H1 (cell line): ENCODE results near the gene C3. TPM values are rescaled to one million over a fixed set of nuclear protein-coding genes. Genes with fewer than 3 reads are reported as not detected.

Experiments
- CTCF ChIA-PET: fragments of 300-600 bp; sonication (Branson Sonifier 250); formaldehyde crosslinking; loops from one replicate; lab custom pipeline; 2021; ENCODE audit not compliant: partially characterized antibody; lab: Charles Lee
- POLR2A ChIA-PET: fragments of 300-600 bp; sonication (Branson Sonifier 250); formaldehyde crosslinking; loops from one replicate; lab custom pipeline; 2021; ENCODE audit warnings: inconsistent platforms; ENCODE audit not compliant: partially characterized antibody; lab: Charles Lee
- DNase-seq, 2 experiments: peaks; one replicate each; pipeline versions ENCODE4 v3.0.0 to v3.0.0-alpha.2; 2010 to 2022; ENCODE audit warnings: low spot score in 2 of 2, low read depth in 1 of 2, mixed read lengths in 1 of 2
- FAIRE-seq: peaks from 2 replicates; lab custom pipeline; 2011; peaks lifted over from hg19 to GRCh38; lab: Jason Lieb, UNC
- H2AFZ ChIP-seq: 2 replicates; pipeline ENCODE4 v1.8.1; 2012; ENCODE audit warnings: low read length, inconsistent platforms
- H2AK5ac ChIP-seq: 2 replicates; pipeline ENCODE4 v1.6.1; 2013; ENCODE audit warnings: low read depth, low read length
- H2BK120ac ChIP-seq: replicated peaks from 2 replicates; pipeline ENCODE3; 2013; ENCODE audit warnings: low read depth, low read length, inconsistent platforms
- H2BK12ac ChIP-seq: 2 replicates; pipeline ENCODE4 v1.6.1; 2013; ENCODE audit warnings: low read depth, low read length
- H2BK15ac ChIP-seq: 2 replicates; pipeline ENCODE4 v1.6.1; 2013; ENCODE audit warnings: low read length
- H2BK20ac ChIP-seq: 2 replicates; pipeline ENCODE4 v1.6.1; 2013; ENCODE audit warnings: low read length
- H2BK5ac ChIP-seq: 2 replicates; pipeline ENCODE4 v1.6.1; 2013; ENCODE audit warnings: low read depth, low read length
- H3K14ac ChIP-seq: 2 replicates; pipeline ENCODE4 v1.6.1; 2013; ENCODE audit warnings: inconsistent platforms; ENCODE audit not compliant: insufficient read length
- H3K18ac ChIP-seq: 2 replicates; pipeline ENCODE4 v1.6.1; 2013; ENCODE audit warnings: low read length; ENCODE audit errors: extremely low read depth
- H3K23ac ChIP-seq: 2 replicates; pipeline ENCODE4 v1.6.1; 2013; ENCODE audit warnings: inconsistent platforms; ENCODE audit not compliant: insufficient read length
- H3K23me2 ChIP-seq: 2 replicates; pipeline ENCODE4 v1.6.1; 2013; ENCODE audit warnings: low read depth, low read length
- H3K27ac ChIP-seq: 2 replicates; pipeline ENCODE4 v1.6.1; 2011; ENCODE audit warnings: low read depth, low read length, inconsistent platforms
- H3K27me3 ChIP-seq, 4 experiments: replicated peaks in 1 of 4; 1 replicate in 1 of 4; 2 replicates in 3 of 4; pipeline versions ENCODE4 v1.6.1 to v1.8.1; 2011 to 2013; ENCODE audit warnings: low read length in 3 of 4, mild to moderate bottlenecking in 3 of 4, inconsistent platforms in 2 of 4, mixed read lengths in 2 of 4, moderate library complexity in 1 of 4; ENCODE audit not compliant: control insufficient read depth in 3 of 4, insufficient read depth in 3 of 4; ENCODE audit errors: extremely low read depth in 1 of 4
- H3K36me3 ChIP-seq, 4 experiments: 2 replicates each; pipeline versions ENCODE4 v1.6.1 to v1.8.1; 2011 to 2013; ENCODE audit warnings: mild to moderate bottlenecking in 4 of 4, low read length in 3 of 4, moderate library complexity in 2 of 4, control low read depth in 1 of 4, inconsistent platforms in 1 of 4; ENCODE audit not compliant: insufficient read depth in 4 of 4, control insufficient read depth in 2 of 4
- H3K4ac ChIP-seq: replicated peaks from 2 replicates; pipeline ENCODE3; 2013; ENCODE audit warnings: low read length, low read depth, mixed read lengths, inconsistent platforms; ENCODE audit not compliant: insufficient read length
- H3K4me1 ChIP-seq, 4 experiments: replicated peaks in 1 of 4; 1 replicate in 1 of 4; 2 replicates in 3 of 4; pipeline versions ENCODE4 v1.6.1 to v1.8.1; 2011 to 2013; ENCODE audit warnings: low read length in 3 of 4, inconsistent platforms in 2 of 4, mixed read lengths in 1 of 4; ENCODE audit not compliant: insufficient read depth in 4 of 4, control insufficient read depth in 3 of 4
- H3K4me2 ChIP-seq, 2 experiments: 2 replicates each; pipeline versions ENCODE4 v1.6.1 to v1.8.1; 2011 to 2013; ENCODE audit warnings: low read depth in 2 of 2, low read length in 2 of 2, control low read depth in 1 of 2, inconsistent platforms in 1 of 2, mild to moderate bottlenecking in 1 of 2; ENCODE audit not compliant: insufficient read depth in 1 of 2
- H3K4me3 ChIP-seq, 4 experiments: fragments of 200-600, 300-600 bp in 1 of 4; sonication (generic), shearing (Covaris generic), sonication (Bioruptor Twin) in 1 of 4; 2 replicates each; pipeline versions ENCODE4 v1.5.1 to v1.8.1; 2011 to 2016; ENCODE audit warnings: low read length in 4 of 4, low read depth in 3 of 4, control low read depth in 2 of 4, inconsistent platforms in 2 of 4, mild to moderate bottlenecking in 2 of 4, mixed read lengths in 1 of 4, moderate library complexity in 1 of 4; ENCODE audit not compliant: insufficient read depth in 2 of 4; ENCODE audit errors: extremely low read depth in 1 of 4
- H3K56ac ChIP-seq: replicated peaks from 2 replicates; pipeline ENCODE3; 2013; ENCODE audit warnings: low read depth, mild to moderate bottlenecking, mixed read lengths, low read length, inconsistent platforms; ENCODE audit not compliant: insufficient read length
- H3K79me1 ChIP-seq: 2 replicates; pipeline ENCODE4 v1.6.1; 2013; ENCODE audit warnings: low read depth, low read length, control low read depth
- H3K79me2 ChIP-seq, 2 experiments: 2 replicates each; pipeline versions ENCODE4 v1.6.1 to v1.8.1; 2012 to 2013; ENCODE audit warnings: low read length in 2 of 2, mild to moderate bottlenecking in 2 of 2, inconsistent platforms in 1 of 2; ENCODE audit not compliant: insufficient read depth in 2 of 2, control insufficient read depth in 1 of 2
- H3K9ac ChIP-seq, 4 experiments: replicated peaks in 1 of 4; 1 replicate in 1 of 4; 2 replicates in 3 of 4; pipeline versions ENCODE4 v1.6.1 to v1.8.1; 2011 to 2013; ENCODE audit warnings: low read depth in 3 of 4, low read length in 3 of 4, control low read depth in 2 of 4, mild to moderate bottlenecking in 2 of 4, moderate library complexity in 2 of 4, inconsistent platforms in 1 of 4; ENCODE audit errors: extremely low read depth in 1 of 4
- H3K9me3 ChIP-seq, 2 experiments: 2 replicates each; pipeline versions ENCODE4 v1.6.1 to v1.8.1; 2012 to 2013; ENCODE audit warnings: mild to moderate bottlenecking in 2 of 2, moderate library complexity in 2 of 2, control low read depth in 1 of 2, inconsistent platforms in 1 of 2, low read depth in 1 of 2, low read length in 1 of 2, mixed read lengths in 1 of 2; ENCODE audit not compliant: insufficient read depth in 2 of 2
- H4K20me1 ChIP-seq, 2 experiments: replicated peaks in 1 of 2; 2 replicates each; pipeline versions ENCODE3 to v1.8.1; 2011 to 2013; ENCODE audit warnings: inconsistent platforms in 2 of 2, low read length in 2 of 2, mild to moderate bottlenecking in 1 of 2; ENCODE audit not compliant: insufficient read depth in 2 of 2, control insufficient read depth in 1 of 2
- H4K5ac ChIP-seq: 2 replicates; pipeline ENCODE4 v1.6.1; 2013; ENCODE audit warnings: low read length, low read depth, mixed read lengths, inconsistent platforms; ENCODE audit not compliant: insufficient read length
- H4K8ac ChIP-seq: 2 replicates; pipeline ENCODE4 v1.8.0; 2013; ENCODE audit warnings: mild to moderate bottlenecking, moderate library complexity, low read length, inconsistent platforms; ENCODE audit not compliant: insufficient read depth; ENCODE audit errors: extremely low read depth
- H4K91ac ChIP-seq: replicated peaks from 2 replicates; pipeline ENCODE3; 2013; ENCODE audit warnings: low read length, mixed read lengths, inconsistent platforms; ENCODE audit not compliant: insufficient read length
- ASH2L ChIP-seq: fragments of 200-600, 300-600 bp; sonication (generic); IDR thresholded peaks from one replicate; pipeline ENCODE4 v1.7.1; 2017; ENCODE audit warnings: low read length
- BACH1 ChIP-seq: IDR thresholded peaks from 2 replicates; pipeline ENCODE4 v1.6.1; 2012; ENCODE audit warnings: low read length, improper control_type of control experiment
- CHD1 ChIP-seq: IDR thresholded peaks from 2 replicates; pipeline ENCODE4 v1.6.1; 2012; ENCODE audit warnings: low read depth, low read length, improper control_type of control experiment
- CREB1 ChIP-seq: IDR thresholded peaks from 2 replicates; pipeline ENCODE4 v1.6.1; 2012; ENCODE audit warnings: inconsistent platforms
- EGR1 ChIP-seq: IDR thresholded peaks from 2 replicates; pipeline ENCODE4 v1.6.1; 2011; ENCODE audit warnings: low read depth, low read length, borderline replicate concordance
- EZH2 ChIP-seq: fragments of 200-600 bp; sonication (generic); IDR thresholded peaks from 2 replicates; pipeline ENCODE4 v1.7.1; 2012; ENCODE audit warnings: low read depth, mild to moderate bottlenecking, moderate library complexity, low read length, inconsistent platforms; ENCODE audit not compliant: severe bottlenecking
- GTF2F1 ChIP-seq: IDR thresholded peaks from 2 replicates; pipeline ENCODE4 v1.6.1; 2012; ENCODE audit warnings: low read depth, low read length, improper control_type of control experiment, borderline replicate concordance
- MAX ChIP-seq: IDR thresholded peaks from 2 replicates; pipeline ENCODE4 v1.6.1; 2012; ENCODE audit warnings: inconsistent platforms
- POU5F1 ChIP-seq: IDR thresholded peaks from 2 replicates; pipeline ENCODE4 v1.6.1; 2011; ENCODE audit warnings: low read depth, mild to moderate bottlenecking, low read length, moderate library complexity
- RAD21 ChIP-seq, 2 experiments: IDR thresholded peaks in 1 of 2; conservative IDR thresholded peaks in 1 of 2; 2 replicates each; pipeline ENCODE4 v1.6.1; 2011; ENCODE audit warnings: low read depth in 2 of 2, low read length in 2 of 2, improper control_type of control experiment in 1 of 2, inconsistent platforms in 1 of 2, mild to moderate bottlenecking in 1 of 2, moderate library complexity in 1 of 2
- RXRA ChIP-seq: IDR thresholded peaks from 2 replicates; pipeline ENCODE4 v1.6.1; 2011; ENCODE audit warnings: low read depth, mild to moderate bottlenecking, low read length, moderate library complexity; ENCODE audit not compliant: insufficient read depth
- SIN3A ChIP-seq, 2 experiments: IDR thresholded peaks in 1 of 2; conservative IDR thresholded peaks in 1 of 2; 2 replicates each; pipeline ENCODE4 v1.6.1; 2011 to 2012; ENCODE audit warnings: low read length in 2 of 2, improper control_type of control experiment in 1 of 2, low read depth in 1 of 2, mild to moderate bottlenecking in 1 of 2
- SIRT6 ChIP-seq: IDR thresholded peaks from one replicate; pipeline ENCODE4 v1.7.1; 2012; ENCODE audit warnings: low read length, inconsistent platforms
- SP1 ChIP-seq: IDR thresholded peaks from 2 replicates; pipeline ENCODE4 v1.6.1; 2011; ENCODE audit warnings: low read depth, low read length
- TBP ChIP-seq: IDR thresholded peaks from 2 replicates; pipeline ENCODE4 v1.6.1; 2011; ENCODE audit warnings: low read depth, low read length, improper control_type of control experiment
- WGBS, 2 experiments: shearing (Covaris generic) in 1 of 2; methylation state at CpG; one replicate each; pipeline versions ENCODE4 v1.1.6 to v1.1.7; 2013 to 2015; ENCODE audit warnings: low lambda C conversion rate in 2 of 2, mixed read lengths in 2 of 2, inconsistent platforms in 1 of 2, low coverage in 1 of 2, missing lambda C conversion rate in 1 of 2; ENCODE audit not compliant: insufficient replicate concordance in 2 of 2, insufficient coverage in 1 of 2, insufficient read length in 1 of 2; ENCODE audit errors: extremely low coverage in 1 of 2, missing lambda C conversion rate in 1 of 2; 5-methylcytosine and 5-hydroxymethylcytosine counted together
- polyA plus RNA-seq, 7 experiments: library from polyadenylated mRNA; depleted of rRNA in 3 of 7; stranded (reverse) in 5 of 7; unstranded in 2 of 7; fragments of >200 nt in 5 of 7; fragments of 200-250 nt in 2 of 7; gene quantifications; 1 replicate in 5 of 7; 2 replicates in 1 of 7; 4 replicates in 1 of 7; pipeline versions ENCODE4 v1.2.1 to v1.2.3, GENCODE V29; 2011 to 2013; ENCODE audit warnings: missing spikeins in 2 of 7, mixed read lengths in 2 of 7
- total RNA-seq: library from RNA; stranded (reverse); fragmentation: NEBNext Ultra II Directional; extraction: Animal tissue kit (Norgen Biotek cat#: 25700); gene quantifications from 2 replicates; pipeline ENCODE4 v1.2.1, GENCODE V29; 2021

C3 gene
- total and polyA plus RNA-seq, 2 of the 8 experiments (the other 6 are each of a cell fraction or from before 2014, with no cell fraction given), result 6.4 to 12.8 TPM

- no peak overlapping the region for H2BK5ac ChIP-seq
- no peak overlapping the region for H3K18ac ChIP-seq
- POLR2A ChIA-PET, result no interaction called here
- no peak overlapping the region for H3K56ac ChIP-seq
- no peak overlapping the region for H3K4me2 ChIP-seq
- H4K91ac ChIP-seq, result no peak overlapping the region
- no peaks in the 10 kb centered on the region for H4K20me1 ChIP-seq
- no peak overlapping the region for H4K8ac ChIP-seq
- H3K79me1 ChIP-seq, result no peaks in the 10 kb centered on the region
- no peak overlapping the region for H3K4me3 ChIP-seq
- FAIRE-seq (no peak), DNase-seq (no peak)
- H3K23ac ChIP-seq, result no peak overlapping the region
- WGBS, 2 experiments, result 75% methylated on average over 3 of the region's 3 CpGs; no CpG with 5 or more reads in 1 of the 2 experiments
- H2AFZ ChIP-seq, result no peak overlapping the region
- H3K27me3 ChIP-seq, result no peaks in the 10 kb centered on the region
- H3K36me3 ChIP-seq, result no peaks in the 10 kb centered on the region; a peak in 1 of 8 replicates
- no peak overlapping the region for H3K14ac ChIP-seq
- no peak overlapping the region for H2AK5ac ChIP-seq
- no peak overlapping the region for H4K5ac ChIP-seq
- CTCF ChIA-PET, result no interaction called here
- no peak overlapping the region for H2BK20ac ChIP-seq
- no peak overlapping the region for H3K9ac ChIP-seq
- no peak overlapping the region for H2BK12ac ChIP-seq
- H2BK15ac ChIP-seq, result no peak overlapping the region
- H3K23me2 ChIP-seq, result peaks cover 7% of the 10 kb centered on the region
- H2BK120ac ChIP-seq, result no peak overlapping the region
- no peaks in the 10 kb centered on the region for H3K79me2 ChIP-seq
- H3K4ac ChIP-seq, result no peak overlapping the region
- H3K27ac ChIP-seq, result no peak overlapping the region
- peaks cover 0 to 5% (median 1%) of the 10 kb centered on the region in 4 experiments; a peak in 4 of 7 replicates for H3K4me1 ChIP-seq
- H3K9me3 ChIP-seq, result no peaks in the 10 kb centered on the region; a peak in 1 of 4 replicates
- TF ChIP-seq ASH2L, result no peak
- TF ChIP-seq POU5F1, result no peak
- TF ChIP-seq BACH1, result no peak
- TF ChIP-seq MAX, result no peak
- no peak for TF ChIP-seq CHD1
- no peak for TF ChIP-seq SIN3A (conservative IDR thresholded peaks at IDR 0.05 in 1 of 2, IDR thresholded peaks at IDR 0.05 in 1 of 2; ENCODE audit: low read depth in 1 of 2, low read length in 2 of 2)
- TF ChIP-seq RAD21 (IDR thresholded peaks at IDR 0.05 in 1 of 2, conservative IDR thresholded peaks at IDR 0.05 in 1 of 2; ENCODE audit: low read depth in 2 of 2, low read length in 2 of 2), result no peak
- no peak for TF ChIP-seq EGR1
- no peak for TF ChIP-seq EZH2
- TF ChIP-seq TBP, result no peak
- no peak for TF ChIP-seq GTF2F1
- TF ChIP-seq CREB1, result no peak
- no peak for TF ChIP-seq RXRA
- TF ChIP-seq SP1, result no peak
- no peak for TF ChIP-seq SIRT6
These were observed 37.8 kb downstream of the C3 start for GRCh38 chr19:6682607-6683128.
